ENCODE results near the gene THSD7A. TPM values are rescaled to one million over a fixed set of nuclear protein-coding genes. Genes with fewer than 3 reads are reported as not detected.

Gene THSD7A
- total RNA-seq, 1 donor from 2014 or later: 15.0 TPM

- DNase-seq (ENCODE audit: low spot score): no peak
Observed at GRCh38 chr7:11751807-11752389, 80.1 kb downstream of the THSD7A start.

- no peak for DNase-seq (ENCODE audit: low spot score)
Observed at GRCh38 chr7:11751315-11751714, 80.7 kb downstream of the THSD7A start.

- no peak for DNase-seq (ENCODE audit: low spot score)
Observed at GRCh38 chr7:11750191-11750590, 81.8 kb downstream of the THSD7A start.

GRCh38 chr7:11749629-11750028, 82.4 kb downstream of the THSD7A start:
- DNase-seq (ENCODE audit: low spot score): no peak

- no peak for DNase-seq (ENCODE audit: low spot score)
Observed at GRCh38 chr7:11748884-11749283, 83.1 kb downstream of the THSD7A start.

GRCh38 chr7:11747715-11748485, 84.1 kb downstream of the THSD7A start:
- no peak for DNase-seq (ENCODE audit: low spot score)

- DNase-seq (ENCODE audit: low spot score): no peak
Observed at GRCh38 chr7:11746591-11746990, 85.4 kb downstream of the THSD7A start.

- no peak for DNase-seq (ENCODE audit: low spot score)
Observed at GRCh38 chr7:11743548-11743947, 88.5 kb downstream of the THSD7A start.

GRCh38 chr7:11743016-11743415, 89.0 kb downstream of the THSD7A start:
- no peak for DNase-seq (ENCODE audit: low spot score)

- no peak for DNase-seq (ENCODE audit: low spot score)
Observed at GRCh38 chr7:11742496-11742895, 89.5 kb downstream of the THSD7A start.

- no peak for DNase-seq (ENCODE audit: low spot score)
Observed at GRCh38 chr7:11737723-11738122, 94.3 kb downstream of the THSD7A start.

GRCh38 chr7:11732207-11732606, 99.8 kb downstream of the THSD7A start:
- DNase-seq (ENCODE audit: low spot score): no peak

- DNase-seq (ENCODE audit: low spot score): no peak
Observed at GRCh38 chr7:11730725-11731124, 101.3 kb downstream of the THSD7A start.

GRCh38 chr7:11727864-11728263, 104.1 kb downstream of the THSD7A start:
- no peak for DNase-seq (ENCODE audit: low spot score)

- peak; percentile 35 for DNase-seq (ENCODE audit: low spot score)
Observed at GRCh38 chr7:11726794-11727155, 105.2 kb downstream of the THSD7A start.

GRCh38 chr7:11726001-11726793, 105.8 kb downstream of the THSD7A start:
- DNase-seq (ENCODE audit: low spot score): no peak

GRCh38 chr7:11716185-11716584, 115.8 kb downstream of the THSD7A start:
- DNase-seq (ENCODE audit: low spot score): peak; percentile 42

- no peak for DNase-seq (ENCODE audit: low spot score)
Observed at GRCh38 chr7:11714676-11715075, 117.3 kb downstream of the THSD7A start.

GRCh38 chr7:11714205-11714604, 117.8 kb downstream of the THSD7A start:
- DNase-seq (ENCODE audit: low spot score): no peak

GRCh38 chr7:11713352-11713751, 118.6 kb downstream of the THSD7A start:
- no peak for DNase-seq (ENCODE audit: low spot score)

GRCh38 chr7:11710377-11710776, 121.6 kb downstream of the THSD7A start:
- no peak for DNase-seq (ENCODE audit: low spot score)

- DNase-seq (ENCODE audit: low spot score): no peak
Observed at GRCh38 chr7:11709196-11709595, 122.8 kb downstream of the THSD7A start.
